Tibial nerve (tissue), 4 donors: Measurements from ENCODE around the gene SCP2. TPM values are rescaled to one million over a fixed set of nuclear protein-coding genes. Genes with fewer than 3 reads are reported as not detected.

Experiments
- DNase-seq, 2 donors: peaks; one replicate each; pipeline ENCODE4 v3.0.0-alpha.2; 2019; ENCODE audit warnings: low spot score in 2 of 2
- H3K27ac ChIP-seq, 4 donors: fragments of 200-600 bp; sonication (generic) in 3 of 4; one replicate each; pipeline ENCODE4 v1.5.1; 2017 to 2019; ENCODE audit warnings: mild to moderate bottlenecking in 1 of 4
- H3K27me3 ChIP-seq, 2 donors: fragments of 200-600 bp; sonication (generic) in 1 of 2; one replicate each; pipeline versions ENCODE4 v1.5.1 to v1.6.0; 2017 to 2019
- H3K36me3 ChIP-seq, 3 donors: fragments of 200-600 bp; sonication (generic); one replicate each; pipeline ENCODE4 v1.5.1; 2018 to 2019
- H3K4me1 ChIP-seq, 4 donors: fragments of 200-600 bp; sonication (generic) in 3 of 4; one replicate each; pipeline ENCODE4 v1.5.1; 2017 to 2019
- H3K4me3 ChIP-seq, 4 donors: fragments of 200-600 bp; sonication (generic) in 3 of 4; one replicate each; pipeline ENCODE4 v1.5.1; 2017 to 2019; ENCODE audit warnings: mild to moderate bottlenecking in 1 of 4, moderate library complexity in 1 of 4
- H3K9me3 ChIP-seq, 4 donors: fragments of 200-600 bp; sonication (generic) in 3 of 4; one replicate each; pipeline ENCODE4 v1.5.1; 2017 to 2019
- CTCF ChIP-seq, 5 experiments: fragments of 200-600 bp in 3 of 5; fragments of 450-650 bp in 2 of 5; sonication (generic) in 3 of 5; IDR thresholded peaks; one replicate each; pipeline ENCODE4 v1.5.1; 2016 to 2019; ENCODE audit warnings: antibody characterized with exemption in 5 of 5, mild to moderate bottlenecking in 3 of 5, moderate library complexity in 2 of 5
- EP300 ChIP-seq, 2 donors: sonication (generic); formaldehyde crosslinking; IDR thresholded peaks; one replicate each; pipeline ENCODE4 v1.6.1; 2017; ENCODE audit warnings: antibody characterized with exemption in 2 of 2, mild to moderate bottlenecking in 1 of 2
- POLR2A ChIP-seq, 2 donors: fragments of 450-650 bp; IDR thresholded peaks; one replicate each; pipeline ENCODE4 v1.6.1; 2017; ENCODE audit warnings: antibody characterized with exemption in 2 of 2, mild to moderate bottlenecking in 2 of 2, moderate library complexity in 2 of 2
- WGBS, 2 donors: methylation state at CpG; one replicate each; pipeline ENCODE4 v1.1.5; 2018; 5-methylcytosine and 5-hydroxymethylcytosine counted together
- total RNA-seq, 4 donors: library from RNA; depleted of rRNA; stranded (reverse); fragments of >200 nt; gene quantifications; one replicate each; pipeline ENCODE4 v1.1.0, GENCODE V29; 2016

Gene SCP2
- 100 to 1,000 TPM in 2 of 4 donors, 10 to 100 TPM in 2; 63.3 to 131 (median 104) TPM for total RNA-seq

- Histone ChIP-seq H3K9me3 (no peaks in the 10 kb centered on the region), H3K27me3 (no peaks in the 10 kb centered on the region), H3K27ac (peak within 1 kb of the TSS; percentile 71 to 90 (median 84)), H3K4me3 (peak within 1 kb of the TSS; percentile 49 to 96 (median 71)), H3K36me3 (no peaks in the 10 kb centered on the region), H3K4me1 (peaks cover 0 to 34% (median 13%) of the 10 kb centered on the region in 4 donors)
- TF ChIP-seq POLR2A (IDR thresholded peaks at IDR 0.05) = peak in 1 of 2 donors; percentile 77
- no peak for TF ChIP-seq CTCF (IDR thresholded peaks at IDR 0.05)
- TF ChIP-seq EP300 (IDR thresholded peaks at IDR 0.05) = peak in 1 of 2 donors; percentile 88
- peak; percentile 72 to 73 for DNase-seq
- 0 to 1% methylated on average over 39 to 61 of the region's 65 CpGs for WGBS, 2 donors
These were observed at the start of gene SCP2 for GRCh38 chr1:52927212-52928014. Gene SCP2 (plus strand): TSS chr1:52927276. CDS start chr1:52927397, 121 bp downstream.

GRCh38 chr1:52877554-52877953 lies 49.5 kb upstream of the SCP2 start:
- DNase-seq = no peak
- no peaks in the 10 kb centered on the region for H3K9me3 ChIP-seq
- no peak overlapping the region for H3K4me3 ChIP-seq
- TF ChIP-seq EP300 (IDR thresholded peaks at IDR 0.05) = no peak
- TF ChIP-seq POLR2A (IDR thresholded peaks at IDR 0.05) = no peak
- no peak for TF ChIP-seq CTCF (IDR thresholded peaks at IDR 0.05)
- H3K27me3 ChIP-seq = no peaks in the 10 kb centered on the region
- H3K36me3 ChIP-seq = no peaks in the 10 kb centered on the region
- WGBS, 2 donors = 78 to 79% methylated on average over 3 of the region's 3 CpGs
- H3K4me1 ChIP-seq = no peaks in the 10 kb centered on the region
- H3K27ac ChIP-seq = no peak overlapping the region

- no peak for DNase-seq
- Histone ChIP-seq H3K27me3 (no peaks in the 10 kb centered on the region), H3K36me3 (no peaks in the 10 kb centered on the region), H3K27ac (no peak overlapping the region), H3K9me3 (no peaks in the 10 kb centered on the region), H3K4me1 (no peaks in the 10 kb centered on the region), H3K4me3 (no peak overlapping the region)
- WGBS, 2 donors = 78 to 87% methylated on average over 2 of the region's 2 CpGs
- TF ChIP-seq CTCF (IDR thresholded peaks at IDR 0.05) (no peak), EP300 (IDR thresholded peaks at IDR 0.05) (no peak), POLR2A (IDR thresholded peaks at IDR 0.05) (no peak)
These were observed 46.9 kb upstream of the SCP2 start for GRCh38 chr1:52880206-52880605.

- Histone ChIP-seq H3K9me3 (no peaks in the 10 kb centered on the region), H3K4me3 (no peak overlapping the region), H3K27ac (no peak overlapping the region), H3K36me3 (no peaks in the 10 kb centered on the region), H3K4me1 (no peaks in the 10 kb centered on the region), H3K27me3 (no peaks in the 10 kb centered on the region)
- DNase-seq = no peak
- TF ChIP-seq POLR2A (IDR thresholded peaks at IDR 0.05) (no peak), CTCF (IDR thresholded peaks at IDR 0.05) (no peak), EP300 (IDR thresholded peaks at IDR 0.05) (no peak)
- WGBS, 2 donors = 82 to 83% methylated on average over 4 of the region's 4 CpGs
These were observed 39.6 kb upstream of the SCP2 start for GRCh38 chr1:52887483-52887882.

- Histone ChIP-seq H3K36me3 (peaks cover 0 to 24% (median 0%) of the 10 kb centered on the region in 3 donors), H3K4me1 (no peaks in the 10 kb centered on the region), H3K4me3 (no peak overlapping the region), H3K9me3 (no peaks in the 10 kb centered on the region), H3K27ac (no peak overlapping the region), H3K27me3 (no peaks in the 10 kb centered on the region)
- WGBS, 2 donors = 83 to 92% methylated on average over 5 of the region's 5 CpGs
- DNase-seq = no peak
- TF ChIP-seq POLR2A (IDR thresholded peaks at IDR 0.05) (no peak), CTCF (IDR thresholded peaks at IDR 0.05) (no peak), EP300 (IDR thresholded peaks at IDR 0.05) (no peak)
These were observed 34.5 kb upstream of the SCP2 start for GRCh38 chr1:52892424-52893215.
